HG03521 (cell line): ENCODE measurements around the gene NOX3.

Experiments
- ATAC-seq: cut with Tn5 transposase; IDR thresholded peaks from one replicate; pipeline ENCODE4 v1.9.1; 2021; ENCODE audit warnings: mild to moderate bottlenecking, moderate library complexity; ENCODE audit not compliant: unreplicated experiment

Gene NOX3

GRCh38 chr6:155436981-155437749 is 18.5 kb downstream of the NOX3 start:
- no peak for ATAC-seq

DNA sequence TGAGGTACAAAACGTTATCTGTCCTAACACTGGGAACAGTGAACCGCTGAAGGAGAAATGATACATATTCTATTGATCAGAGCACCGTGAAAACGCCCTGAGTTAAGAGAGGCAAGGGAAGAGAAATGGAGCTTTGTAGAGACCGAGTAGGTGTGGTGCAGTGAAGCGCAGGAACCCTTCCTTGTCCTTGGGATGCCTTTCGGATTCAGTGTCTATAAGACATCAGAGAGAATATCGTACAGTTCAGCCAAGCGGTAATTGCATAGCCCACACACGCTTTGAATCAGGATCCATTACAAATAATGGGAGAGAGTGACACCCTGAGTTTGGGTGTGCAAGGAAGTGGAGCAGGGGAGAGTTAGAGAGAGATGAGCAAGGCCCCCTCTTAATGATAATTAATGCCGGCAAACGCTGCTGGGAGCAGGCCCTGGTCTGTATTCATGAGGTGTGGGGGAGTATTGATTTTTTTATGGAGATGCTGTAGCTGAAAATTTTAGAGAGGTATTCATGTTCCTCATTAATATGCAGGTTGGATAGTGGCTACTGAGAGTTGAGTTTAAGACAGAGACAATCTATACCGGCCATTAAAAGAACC is 20.7 kb downstream of the NOX3 start:
- no peak for ATAC-seq

GRCh38 chr6:155434096-155434495 is 21.5 kb downstream of the NOX3 start:
- no peak for ATAC-seq

GRCh38 chr6:155432293-155432692 is 23.3 kb downstream of the NOX3 start:
- no peak for ATAC-seq

- ATAC-seq, result no peak
Measured at GRCh38 chr6:155429321-155429893, 26.2 kb downstream of the NOX3 start.

DNA sequence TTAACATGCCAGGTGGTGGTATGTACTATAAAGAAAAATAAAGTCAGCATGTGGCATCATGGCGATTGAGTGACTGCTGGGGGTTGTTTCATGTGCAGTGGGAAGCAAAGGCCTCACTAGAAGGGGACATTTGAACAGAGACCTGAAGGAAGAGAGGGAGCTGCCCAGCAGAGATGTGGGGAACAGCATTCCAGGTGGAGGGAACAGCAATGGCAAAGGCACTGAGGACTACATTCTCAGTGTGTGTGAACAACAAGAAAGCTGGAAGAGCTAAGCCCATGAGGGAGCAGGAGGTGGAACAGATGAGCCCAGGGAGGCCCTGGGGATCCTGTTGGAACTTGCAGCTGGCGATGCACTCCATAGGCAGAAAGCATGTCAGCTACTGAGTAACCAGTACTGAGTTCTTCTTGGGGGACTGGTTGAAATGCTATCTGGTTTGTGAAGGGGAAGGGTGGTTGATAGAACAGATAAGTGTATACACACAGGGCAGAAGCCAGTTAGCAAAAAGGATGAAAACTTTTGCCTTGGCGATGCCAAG is 29.2 kb downstream of the NOX3 start:
- ATAC-seq, result no peak

- no peak for ATAC-seq
Measured at GRCh38 chr6:155424181-155424580, 31.5 kb downstream of the NOX3 start.

GRCh38 chr6:155422635-155423034 is 33.0 kb downstream of the NOX3 start:
- ATAC-seq, result no peak

GRCh38 chr6:155420492-155420891 is 35.1 kb downstream of the NOX3 start:
- no peak for ATAC-seq

GRCh38 chr6:155419161-155419560 is 36.5 kb downstream of the NOX3 start:
- no peak for ATAC-seq

DNA sequence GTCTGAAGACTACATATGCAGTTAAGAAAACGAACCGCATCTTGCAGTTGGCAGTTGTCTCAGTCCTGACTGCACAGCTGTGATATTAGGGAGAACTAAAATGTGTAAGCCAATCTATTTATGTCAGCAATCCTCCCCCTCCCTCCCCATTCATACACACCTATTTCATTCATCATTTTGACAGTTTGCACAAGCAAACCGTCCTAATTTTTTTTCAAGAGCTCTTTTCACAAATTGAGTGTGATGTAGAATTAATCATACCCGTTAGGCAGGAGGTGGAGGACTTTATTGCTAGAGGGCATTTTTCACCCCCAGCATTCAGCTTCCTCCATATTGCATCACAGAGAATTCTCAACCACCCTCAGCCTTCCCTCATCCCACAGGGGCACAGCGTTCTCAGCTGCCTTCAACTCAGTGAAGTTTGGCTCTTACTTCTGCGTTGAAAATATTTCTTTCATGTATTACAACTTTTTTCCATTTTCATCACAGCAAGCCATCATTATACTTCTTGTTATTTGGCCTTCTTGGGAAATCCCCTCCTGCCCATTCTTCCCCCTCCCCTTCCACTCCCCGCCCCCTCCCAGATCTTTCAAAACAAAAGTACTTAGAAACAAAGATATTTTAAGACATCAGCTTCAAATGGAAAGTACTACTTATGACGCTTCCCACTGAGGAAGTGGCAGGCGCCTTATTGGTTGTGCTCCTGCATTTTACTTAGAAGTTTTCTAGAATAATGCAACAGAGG is 37.5 kb downstream of the NOX3 start:
- ATAC-seq, result no peak

- no peak for ATAC-seq
Measured at GRCh38 chr6:155417454-155417853, 38.2 kb downstream of the NOX3 start.

DNA sequence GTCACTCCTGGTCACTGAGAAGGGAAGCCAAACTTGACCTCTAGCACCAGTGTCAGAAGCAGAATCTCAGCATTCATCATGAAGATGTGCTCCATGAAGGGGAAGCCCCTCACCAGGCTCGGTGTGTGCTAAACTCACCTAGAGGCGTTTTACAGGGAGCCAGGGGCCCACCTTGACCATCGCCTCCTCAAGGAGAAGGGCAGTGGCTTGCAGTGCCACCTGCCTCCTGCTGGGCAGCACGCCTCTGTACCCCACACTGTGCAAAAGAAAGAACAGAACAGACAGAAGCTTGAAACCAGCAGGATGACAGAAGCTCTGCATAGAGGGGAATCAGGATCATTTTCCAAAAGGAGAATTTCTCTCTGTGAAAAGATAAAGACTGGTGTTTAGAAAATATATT is 39.7 kb downstream of the NOX3 start:
- no peak for ATAC-seq

- no peak for ATAC-seq
Measured at GRCh38 chr6:155414049-155414448, 41.6 kb downstream of the NOX3 start.

GRCh38 chr6:155412335-155412734 is 43.3 kb downstream of the NOX3 start:
- no peak for ATAC-seq

GRCh38 chr6:155411154-155412052 is 44.2 kb downstream of the NOX3 start:
- ATAC-seq, result no peak

- no peak for ATAC-seq
Measured at GRCh38 chr6:155409391-155409790, 46.2 kb downstream of the NOX3 start.

- no peak for ATAC-seq
Measured at GRCh38 chr6:155408981-155409380, 46.7 kb downstream of the NOX3 start.

- no peak for ATAC-seq
Measured at GRCh38 chr6:155408231-155408630, 47.4 kb downstream of the NOX3 start.

DNA sequence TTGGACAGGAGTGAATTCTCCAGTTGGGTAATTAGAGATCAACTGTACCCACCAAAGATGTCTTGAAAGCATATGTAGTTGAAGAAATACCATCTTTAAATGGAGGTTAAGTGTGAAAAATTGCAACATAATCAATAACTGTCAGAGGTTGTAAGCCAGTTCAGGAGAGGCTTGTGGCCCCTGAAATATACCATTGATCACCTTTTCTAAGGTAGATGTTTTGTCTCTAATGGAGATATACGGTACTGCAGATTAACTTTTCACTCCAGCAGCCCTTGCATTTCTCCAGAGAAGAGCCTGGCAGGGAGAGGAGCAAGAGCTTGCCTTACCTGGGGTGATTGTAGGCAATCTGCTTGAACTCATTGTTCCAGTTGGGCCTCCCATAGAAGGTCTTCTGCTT is 48.8 kb downstream of the NOX3 start:
- no peak for ATAC-seq
